Umbilical cord (tissue), 2 donors: ENCODE results near the gene GRXCR1. TPM values are rescaled to one million over a fixed set of nuclear protein-coding genes. Genes with fewer than 3 reads are reported as not detected.

Experiments
- DNase-seq: peaks from one replicate; pipeline ENCODE4 v3.0.0-alpha.2; 2015; ENCODE audit warnings: low spot score
- total RNA-seq: library from RNA; depleted of rRNA; stranded (reverse); fragments of >200 nt; gene quantifications from one replicate; pipeline ENCODE4 v1.2.3, GENCODE V29; 2014; ENCODE audit warnings: low replicate concordance; ENCODE audit not compliant: insufficient read depth

GRXCR1 gene
- 1.2 TPM for total RNA-seq

GRCh38 chr4:42892413-42892812, at the start of gene GRXCR1:
GRXCR1 (plus strand) TSS chr4:42892713; CDS start chr4:42893267, 554 bp downstream.
- DNase-seq, result no peak

- DNase-seq, result no peak
Observed at GRCh38 chr4:42843694-42844093, 48.8 kb upstream of the GRXCR1 start.

- DNase-seq, result no peak
Observed at GRCh38 chr4:42844422-42845070, 48.0 kb upstream of the GRXCR1 start.

- DNase-seq, result no peak
Observed at GRCh38 chr4:42845586-42845985, 46.9 kb upstream of the GRXCR1 start.

GRCh38 chr4:42855779-42856178, 36.7 kb upstream of the GRXCR1 start:
- DNase-seq, result no peak

- peak; percentile 56 for DNase-seq
Observed at GRCh38 chr4:42865572-42866189, 26.8 kb upstream of the GRXCR1 start.

GRCh38 chr4:42871261-42871660, 21.3 kb upstream of the GRXCR1 start:
- DNase-seq, result no peak

GRCh38 chr4:42871671-42872290, 20.7 kb upstream of the GRXCR1 start:
- peak; percentile 25 for DNase-seq

GRCh38 chr4:42878863-42879262, 13.7 kb upstream of the GRXCR1 start:
- no peak for DNase-seq

- DNase-seq, result no peak
Observed at GRCh38 chr4:42881253-42881652, 11.3 kb upstream of the GRXCR1 start.

- no peak for DNase-seq
Observed at GRCh38 chr4:42891644-42892043, 869 bp upstream of the GRXCR1 start.

GRCh38 chr4:42895452-42895851, 2.9 kb downstream of the GRXCR1 start:
- DNase-seq, result no peak

GRCh38 chr4:42904986-42905385, 12.5 kb downstream of the GRXCR1 start:
- no peak for DNase-seq

- no peak for DNase-seq
Observed at GRCh38 chr4:42905591-42905990, 13.1 kb downstream of the GRXCR1 start.

- no peak for DNase-seq
Observed at GRCh38 chr4:42906341-42906740, 13.8 kb downstream of the GRXCR1 start.

- no peak for DNase-seq
Observed at GRCh38 chr4:42906891-42907759, 14.6 kb downstream of the GRXCR1 start.

- no peak for DNase-seq
Observed at GRCh38 chr4:42910459-42910858, 17.9 kb downstream of the GRXCR1 start.

- no peak for DNase-seq
Observed at GRCh38 chr4:42914937-42915336, 22.4 kb downstream of the GRXCR1 start.

GRCh38 chr4:42915484-42915883, 23.0 kb downstream of the GRXCR1 start:
- no peak for DNase-seq

GRCh38 chr4:42917296-42917695, 24.8 kb downstream of the GRXCR1 start:
- no peak for DNase-seq

GRCh38 chr4:42923431-42923830, 30.9 kb downstream of the GRXCR1 start:
- no peak for DNase-seq

- no peak for DNase-seq
Observed at GRCh38 chr4:42925921-42926320, 33.4 kb downstream of the GRXCR1 start.
